Gastrocnemius medialis (tissue), 4 donors: ENCODE results near the gene LMAN2. TPM values are rescaled to one million over a fixed set of nuclear protein-coding genes. Genes with fewer than 3 reads are reported as not detected.
"Not testable (repeated sequence)": the region's sequence is repeated elsewhere in the genome, so short reads cannot be mapped to it uniquely, and the experiment has no call there.

Experiments
- ATAC-seq, 2 donors: fragments of 150-250 bp; one replicate each; pipeline ENCODE4 v1.9.1; 2016
- DNase-seq, 2 donors: peaks; one replicate each; pipeline ENCODE4 v3.0.0-alpha.2; 2019
- H3K27ac ChIP-seq, 4 donors: fragments of 200-600 bp; sonication (generic); 1 replicate in 1 of 4; 2 replicates in 3 of 4; pipeline ENCODE4 v1.5.1; 2016 to 2018; ENCODE audit warnings: mild to moderate bottlenecking in 2 of 4, moderate library complexity in 1 of 4
- H3K27me3 ChIP-seq, 3 donors: fragments of 200-600 bp; sonication (generic) in 2 of 3; 1 replicate in 1 of 3; 2 replicates in 2 of 3; pipeline versions ENCODE4 v1.5.1 to v1.6.0; 2016 to 2019; ENCODE audit warnings: mild to moderate bottlenecking in 1 of 3, moderate library complexity in 1 of 3
- H3K36me3 ChIP-seq, 2 donors: fragments of 200-600 bp; sonication (generic) in 1 of 2; one replicate each; pipeline ENCODE4 v1.5.1; 2017 to 2018
- H3K4me1 ChIP-seq, 2 donors: fragments of 200-600 bp; sonication (generic) in 1 of 2; one replicate each; pipeline ENCODE4 v1.5.1; 2016 to 2017; ENCODE audit warnings: mild to moderate bottlenecking in 2 of 2
- H3K4me3 ChIP-seq, 4 donors: fragments of 200-600 bp; sonication (generic) in 3 of 4; 1 replicate in 1 of 4; 2 replicates in 3 of 4; pipeline ENCODE4 v1.5.1; 2016 to 2019; ENCODE audit warnings: mild to moderate bottlenecking in 2 of 4
- H3K9me3 ChIP-seq, 3 donors: fragments of 200-600 bp; sonication (generic) in 2 of 3; 1 replicate in 1 of 3; 2 replicates in 2 of 3; pipeline ENCODE4 v1.5.1; 2016 to 2019
- CTCF ChIP-seq, 5 experiments: fragments of 450-650 bp in 3 of 5; fragments of 200-600 bp in 2 of 5; sonication (generic) in 2 of 5; IDR thresholded peaks in 4 of 5; conservative IDR thresholded peaks in 1 of 5; 1 replicate in 4 of 5; 2 replicates in 1 of 5; pipeline ENCODE4 v1.5.1; 2016 to 2019; ENCODE audit warnings: antibody characterized with exemption in 5 of 5, mild to moderate bottlenecking in 3 of 5, moderate library complexity in 3 of 5
- POLR2A ChIP-seq, 2 donors: fragments of 450-650 bp; IDR thresholded peaks; one replicate each; pipeline ENCODE4 v1.6.1; 2017; ENCODE audit warnings: antibody characterized with exemption in 2 of 2, mild to moderate bottlenecking in 2 of 2, moderate library complexity in 2 of 2
- in situ Hi-C, 4 donors: fragments of 200-750 bp; cut with MboI; loops; one replicate each; pipeline versions ENCODE4 v1.15.0 to v1.8.0; 2017; ENCODE audit warnings: low sequenced_read_pairs in 4 of 4
- intact Hi-C: fragments of 100-400 bp; cut with DNase I; formaldehyde crosslinking; loops from one replicate; pipeline ENCODE4 v1.15.1; 2023; ENCODE audit warnings: low total_unique reads
- total RNA-seq, 4 donors: library from RNA; depleted of rRNA; stranded (reverse); fragments of >200 nt; gene quantifications; one replicate each; pipeline versions ENCODE4 v1.1.0 to v1.2.3, GENCODE V29; 2016

The LMAN2 gene
- total RNA-seq, 4 donors from 2014 or later, result 70.2 to 109 (median 86.6) TPM

GRCh38 chr5:177377851-177378776 is 26.6 kb upstream of the LMAN2 start:
- Histone ChIP-seq H3K36me3 (no peaks in the 10 kb centered on the region), H3K27ac (no peak overlapping the region), H3K9me3 (no peaks in the 10 kb centered on the region), H3K4me3 (no peak overlapping the region), H3K4me1 (peaks cover 4 to 10% of the 10 kb centered on the region in 2 donors), H3K27me3 (no peaks in the 10 kb centered on the region)
- ATAC-seq (no peak), DNase-seq (no peak)
- in situ Hi-C loops, result loop anchor here in 1 of 4 donors (25.0 kb wide), 1 partner anchor 134 kb away; the partner anchor contains the start of genes DDX41 and DOK3
- intact Hi-C loops, result no loop called here
- TF ChIP-seq POLR2A (IDR thresholded peaks at IDR 0.05) (no peak), CTCF (IDR thresholded peaks at IDR 0.05 in 4 of 5, conservative IDR thresholded peaks at IDR 0.05 in 1 of 5) (no peak)

GRCh38 chr5:177376107-177376506 is 24.6 kb upstream of the LMAN2 start:
- DNase-seq (no peak), ATAC-seq (no peak)
- H3K27me3 ChIP-seq, result no peaks in the 10 kb centered on the region
- H3K27ac ChIP-seq, result no peak overlapping the region
- TF ChIP-seq CTCF (IDR thresholded peaks at IDR 0.05 in 4 of 5, conservative IDR thresholded peaks at IDR 0.05 in 1 of 5) (no peak), POLR2A (IDR thresholded peaks at IDR 0.05) (no peak)
- H3K4me3 ChIP-seq, result no peak overlapping the region
- in situ Hi-C loops, result loop anchor here in 1 of 4 donors (25.0 kb wide), 1 partner anchor 136 kb away; the partner anchor contains the start of genes DDX41 and DOK3
- no peaks in the 10 kb centered on the region for H3K36me3 ChIP-seq
- no peaks in the 10 kb centered on the region for H3K9me3 ChIP-seq
- intact Hi-C loops, result no loop called here
- peaks cover 5 to 19% of the 10 kb centered on the region in 2 donors for H3K4me1 ChIP-seq

- H3K4me1 ChIP-seq, result peaks cover 6 to 15% of the 10 kb centered on the region in 2 donors
- in situ Hi-C loops, result loop anchor here in 1 of 4 donors (25.0 kb wide), 1 partner anchor 137 kb away; the partner anchor contains the start of genes DDX41 and DOK3
- DNase-seq, H3K27ac ChIP-seq, H3K4me3 ChIP-seq, intact Hi-C loops, H3K36me3 ChIP-seq, ATAC-seq, H3K9me3 ChIP-seq, H3K27me3 ChIP-seq: not testable (repeated sequence)
These were observed 24.0 kb upstream of the LMAN2 start for GRCh38 chr5:177375516-177375915.

GRCh38 chr5:177374211-177374610 is 22.7 kb upstream of the LMAN2 start:
- H3K36me3 ChIP-seq, result no peaks in the 10 kb centered on the region
- intact Hi-C loops (no loop called here), in situ Hi-C loops (no loop called here)
- H3K9me3 ChIP-seq, result no peaks in the 10 kb centered on the region
- H3K4me1 ChIP-seq, result peaks cover 18 to 27% of the 10 kb centered on the region in 2 donors
- H3K27me3 ChIP-seq, result no peaks in the 10 kb centered on the region
- ATAC-seq (no peak), DNase-seq (no peak)
- TF ChIP-seq CTCF (IDR thresholded peaks at IDR 0.05 in 4 of 5, conservative IDR thresholded peaks at IDR 0.05 in 1 of 5) (no peak), POLR2A (IDR thresholded peaks at IDR 0.05) (no peak)
- H3K4me3 ChIP-seq, result no peak overlapping the region
- no peak overlapping the region for H3K27ac ChIP-seq

GRCh38 chr5:177373806-177374205 is 22.3 kb upstream of the LMAN2 start:
- Histone ChIP-seq H3K9me3 (no peaks in the 10 kb centered on the region), H3K4me3 (no peak overlapping the region), H3K27me3 (no peaks in the 10 kb centered on the region), H3K36me3 (no peaks in the 10 kb centered on the region), H3K4me1 (peaks cover 20 to 30% of the 10 kb centered on the region in 2 donors), H3K27ac (no peak overlapping the region)
- ATAC-seq (no peak), DNase-seq (no peak)
- TF ChIP-seq CTCF (IDR thresholded peaks at IDR 0.05 in 4 of 5, conservative IDR thresholded peaks at IDR 0.05 in 1 of 5), result no peak
- TF ChIP-seq POLR2A (IDR thresholded peaks at IDR 0.05), result no peak
- in situ Hi-C loops, result no loop called here
- intact Hi-C loops, result no loop called here
